K562 (cell line): Measurements from ENCODE around the gene CORO2A. TPM values are rescaled to one million over a fixed set of nuclear protein-coding genes. Genes with fewer than 3 reads are reported as not detected.

ENCODE experiments used
- ATF1 ChIP-seq, 2 experiments: fragments of 450-650 bp in 1 of 2; IDR thresholded peaks; 2 replicates each; pipeline ENCODE4 v1.6.1; 2016; ENCODE audit warnings: missing compliant biosample characterization in 1 of 2, missing genetic modification characterization in 1 of 2
- ELF1 ChIP-seq: fragments of 200-800 bp; sonication (Bioruptor generic); IDR thresholded peaks from 2 replicates; pipeline ENCODE4 v1.6.1; 2016; ENCODE audit warnings: missing genetic modification characterization, missing compliant biosample characterization
- EZH2 ChIP-seq: IDR thresholded peaks from 2 replicates; pipeline ENCODE4 v1.6.1; 2012; ENCODE audit warnings: low read depth, mild to moderate bottlenecking, inconsistent platforms, low read length, borderline replicate concordance
- HLTF ChIP-seq: fragments of 450-650 bp; IDR thresholded peaks from 2 replicates; pipeline ENCODE4 v1.6.1; 2016
- LCOR ChIP-seq: sonication (generic); formaldehyde crosslinking; IDR thresholded peaks from 2 replicates; pipeline ENCODE4 v1.8.0; 2022; ENCODE audit warnings: mild to moderate bottlenecking, missing genetic modification reagents
- MCM5 ChIP-seq: fragments of 450-650 bp; IDR thresholded peaks from 2 replicates; pipeline ENCODE4 v1.6.1; 2016; ENCODE audit warnings: low read depth
- SAP30 ChIP-seq: fragments of 200-600 bp; sonication (generic); IDR thresholded peaks from 2 replicates; pipeline ENCODE4 v1.6.1; 2012; ENCODE audit warnings: borderline replicate concordance, low read depth, mild to moderate bottlenecking, moderate library complexity, low read length, control low read depth, inconsistent platforms; ENCODE audit not compliant: insufficient read depth, poor library complexity, severe bottlenecking
- SIN3B ChIP-seq: fragments of 450-650 bp; IDR thresholded peaks from 2 replicates; pipeline ENCODE4 v1.6.1; 2017; ENCODE audit warnings: low read depth, mild to moderate bottlenecking, moderate library complexity
- SMAD4 ChIP-seq: fragments of 250-450 bp; sonication (Bioruptor Pico); conservative IDR thresholded peaks from 2 replicates; pipeline ENCODE4 v1.8.0; 2021; ENCODE audit warnings: inconsistent platforms, mild to moderate bottlenecking, moderate library complexity
- SNRNP70 ChIP-seq: fragments of 200-400 bp; formaldehyde crosslinking; optimal IDR thresholded peaks from 2 replicates; pipeline ENCODE3; 2017; ENCODE audit warnings: low read depth, low read length
- SOX6 ChIP-seq: fragments of 450-650 bp; IDR thresholded peaks from 2 replicates; pipeline ENCODE4 v1.6.1; 2014; ENCODE audit warnings: mild to moderate bottlenecking
- STAT5A ChIP-seq: IDR thresholded peaks from 2 replicates; pipeline ENCODE4 v1.6.1; 2012; ENCODE audit warnings: low read length, inconsistent platforms, borderline replicate concordance
- ZFP36 ChIP-seq: fragments of 150-350 bp; IDR thresholded peaks from 2 replicates; pipeline ENCODE4 v1.6.1; 2018; ENCODE audit warnings: low read length, low read depth; ENCODE audit not compliant: partially characterized antibody
- ZKSCAN1 ChIP-seq: fragments of 150-350 bp; IDR thresholded peaks from 2 replicates; pipeline ENCODE4 v1.6.1; 2016; ENCODE audit warnings: low read depth, low read length
- ZNF77 ChIP-seq: fragments of 250-450 bp; sonication (Bioruptor Pico); IDR thresholded peaks from 2 replicates; pipeline ENCODE4 v1.5.0; 2020
- polyA plus RNA-seq, 8 experiments: library from polyadenylated mRNA; depleted of rRNA in 4 of 8; stranded (reverse) in 5 of 8; unstranded in 3 of 8; fragments of >200 nt; fragmentation: Nextera tagmentation in 2 of 8; fragmentation: Illumina TruSeq in 1 of 8; extraction: Ambion mirVana in 2 of 8; extraction: Trizol in 1 of 8; gene quantifications; 2 replicates each; pipeline versions ENCODE4 v1.2.1 to v1.2.3, GENCODE V29; 2011 to 2014; ENCODE audit warnings: inconsistent platforms in 1 of 8, missing spikeins in 1 of 8
- total RNA-seq, 7 experiments: library from RNA; depleted of rRNA in 6 of 7; stranded (reverse); fragments of >200 nt in 6 of 7; fragmentation: Illumina TruSeq in 2 of 7; extraction: Trizol in 2 of 7; gene quantifications; 2 replicates each; pipeline versions ENCODE4 v1.2.1 to v1.2.3, GENCODE V29; 2011 to 2021; ENCODE audit warnings: low replicate concordance in 1 of 7
- TF ChIP-seq, protein P1 (sequence below): fragments of 250-450 bp; sonication (Bioruptor Pico); IDR thresholded peaks from 2 replicates; pipeline ENCODE4 v1.4.0; 2020; ENCODE audit warnings: mild to moderate bottlenecking, moderate library complexity, borderline replicate concordance
- TF ChIP-seq, protein P2 (sequence below): fragments of 250-450 bp; sonication (Bioruptor Pico); IDR thresholded peaks from 2 replicates; pipeline ENCODE4 v1.8.0; 2021; ENCODE audit warnings: borderline replicate concordance, mild to moderate bottlenecking, moderate library complexity; ENCODE audit not compliant: poor library complexity, severe bottlenecking
- TF ChIP-seq, protein P3 (sequence below): fragments of 450-650 bp; IDR thresholded peaks from 2 replicates; pipeline ENCODE4 v1.6.1; 2014; ENCODE audit warnings: low read depth, mild to moderate bottlenecking, moderate library complexity, borderline replicate concordance
- TF ChIP-seq, protein P4 (sequence below): fragments of 450-650 bp; IDR thresholded peaks from 2 replicates; pipeline ENCODE4 v1.6.1; 2016; ENCODE audit warnings: borderline replicate concordance

CORO2A gene
- total and polyA plus RNA-seq, 9 of the 15 experiments (the other 6 are each of a cell fraction or from before 2014, with no cell fraction given), result 9.5 to 26.6 (median 18.0) TPM

DNA sequence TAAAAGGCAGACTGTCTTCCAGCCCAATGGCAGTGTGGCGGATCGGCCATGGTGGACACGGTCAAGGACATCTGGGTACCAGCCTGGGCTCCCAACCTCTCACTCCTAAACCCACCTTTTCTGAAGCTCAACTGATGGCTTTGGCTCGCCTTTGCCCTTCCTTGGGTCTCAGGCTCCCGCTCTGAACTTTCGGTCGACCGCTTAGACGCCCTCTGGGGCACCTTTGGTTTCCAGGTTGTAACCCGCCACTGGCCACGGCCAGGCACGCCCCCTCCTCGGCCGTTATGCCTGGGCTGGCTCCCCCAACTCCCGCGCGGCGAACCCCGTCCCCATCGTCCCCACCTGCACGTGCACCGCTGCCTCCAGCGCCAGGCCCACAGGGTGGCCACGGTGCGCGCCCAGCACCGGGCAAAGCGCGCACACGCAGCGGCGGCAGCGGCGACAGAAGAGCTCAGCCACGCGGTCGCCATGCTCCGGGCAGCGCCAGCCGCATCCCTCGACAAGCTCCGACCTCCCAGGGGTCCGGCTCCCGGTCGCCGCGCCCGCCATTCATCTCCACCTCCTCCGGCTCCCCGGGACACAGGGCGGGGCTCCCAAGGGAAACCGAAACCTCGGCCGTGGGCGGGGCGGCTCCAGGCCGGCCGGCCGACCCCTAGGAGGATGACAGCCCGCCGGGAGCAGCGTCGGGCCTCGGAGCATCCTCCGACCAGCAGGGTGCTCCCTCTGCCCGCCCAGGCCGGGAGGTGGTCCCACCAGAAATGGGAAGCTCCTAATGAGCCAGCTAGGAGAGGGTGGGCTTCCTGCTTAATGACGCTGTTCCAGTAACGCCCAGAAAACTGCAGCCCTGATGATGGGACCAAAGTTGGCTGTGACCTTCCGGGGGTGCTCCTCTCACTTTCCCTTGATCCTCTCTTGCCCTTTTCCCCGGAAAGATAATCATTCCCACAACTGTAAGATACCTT, 73.5 kb downstream of the CORO2A start, which contains the start of gene TRIM14 (continued):
- TF ChIP-seq, protein P1, sequence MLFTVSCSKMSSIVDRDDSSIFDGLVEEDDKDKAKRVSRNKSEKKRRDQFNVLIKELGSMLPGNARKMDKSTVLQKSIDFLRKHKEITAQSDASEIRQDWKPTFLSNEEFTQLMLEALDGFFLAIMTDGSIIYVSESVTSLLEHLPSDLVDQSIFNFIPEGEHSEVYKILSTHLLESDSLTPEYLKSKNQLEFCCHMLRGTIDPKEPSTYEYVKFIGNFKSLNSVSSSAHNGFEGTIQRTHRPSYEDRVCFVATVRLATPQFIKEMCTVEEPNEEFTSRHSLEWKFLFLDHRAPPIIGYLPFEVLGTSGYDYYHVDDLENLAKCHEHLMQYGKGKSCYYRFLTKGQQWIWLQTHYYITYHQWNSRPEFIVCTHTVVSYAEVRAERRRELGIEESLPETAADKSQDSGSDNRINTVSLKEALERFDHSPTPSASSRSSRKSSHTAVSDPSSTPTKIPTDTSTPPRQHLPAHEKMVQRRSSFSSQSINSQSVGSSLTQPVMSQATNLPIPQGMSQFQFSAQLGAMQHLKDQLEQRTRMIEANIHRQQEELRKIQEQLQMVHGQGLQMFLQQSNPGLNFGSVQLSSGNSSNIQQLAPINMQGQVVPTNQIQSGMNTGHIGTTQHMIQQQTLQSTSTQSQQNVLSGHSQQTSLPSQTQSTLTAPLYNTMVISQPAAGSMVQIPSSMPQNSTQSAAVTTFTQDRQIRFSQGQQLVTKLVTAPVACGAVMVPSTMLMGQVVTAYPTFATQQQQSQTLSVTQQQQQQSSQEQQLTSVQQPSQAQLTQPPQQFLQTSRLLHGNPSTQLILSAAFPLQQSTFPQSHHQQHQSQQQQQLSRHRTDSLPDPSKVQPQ (CRISPR knock-in tag), result no peak
- no peak for TF ChIP-seq EZH2
- TF ChIP-seq, protein P2, sequence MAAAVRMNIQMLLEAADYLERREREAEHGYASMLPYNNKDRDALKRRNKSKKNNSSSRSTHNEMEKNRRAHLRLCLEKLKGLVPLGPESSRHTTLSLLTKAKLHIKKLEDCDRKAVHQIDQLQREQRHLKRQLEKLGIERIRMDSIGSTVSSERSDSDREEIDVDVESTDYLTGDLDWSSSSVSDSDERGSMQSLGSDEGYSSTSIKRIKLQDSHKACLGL (CRISPR knock-in tag), result peak; percentile 44
- no peak for TF ChIP-seq ATF1 (CRISPR knock-in tag; IDR thresholded peaks at IDR 0.05)
- peak; percentile 56; the same call in 1 of the 2 replicates for TF ChIP-seq ATF1 (tag; IDR thresholded peaks at IDR 0.05)
- TF ChIP-seq ELF1 (tag), result no peak
- TF ChIP-seq SMAD4, result peak; percentile 68
- TF ChIP-seq MCM5, result no peak
- TF ChIP-seq STAT5A, result no peak
- no peak for TF ChIP-seq ZFP36
- TF ChIP-seq ZKSCAN1, result no peak
- TF ChIP-seq, protein P3, sequence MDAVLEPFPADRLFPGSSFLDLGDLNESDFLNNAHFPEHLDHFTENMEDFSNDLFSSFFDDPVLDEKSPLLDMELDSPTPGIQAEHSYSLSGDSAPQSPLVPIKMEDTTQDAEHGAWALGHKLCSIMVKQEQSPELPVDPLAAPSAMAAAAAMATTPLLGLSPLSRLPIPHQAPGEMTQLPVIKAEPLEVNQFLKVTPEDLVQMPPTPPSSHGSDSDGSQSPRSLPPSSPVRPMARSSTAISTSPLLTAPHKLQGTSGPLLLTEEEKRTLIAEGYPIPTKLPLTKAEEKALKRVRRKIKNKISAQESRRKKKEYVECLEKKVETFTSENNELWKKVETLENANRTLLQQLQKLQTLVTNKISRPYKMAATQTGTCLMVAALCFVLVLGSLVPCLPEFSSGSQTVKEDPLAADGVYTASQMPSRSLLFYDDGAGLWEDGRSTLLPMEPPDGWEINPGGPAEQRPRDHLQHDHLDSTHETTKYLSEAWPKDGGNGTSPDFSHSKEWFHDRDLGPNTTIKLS, result no peak
- TF ChIP-seq, protein P4, sequence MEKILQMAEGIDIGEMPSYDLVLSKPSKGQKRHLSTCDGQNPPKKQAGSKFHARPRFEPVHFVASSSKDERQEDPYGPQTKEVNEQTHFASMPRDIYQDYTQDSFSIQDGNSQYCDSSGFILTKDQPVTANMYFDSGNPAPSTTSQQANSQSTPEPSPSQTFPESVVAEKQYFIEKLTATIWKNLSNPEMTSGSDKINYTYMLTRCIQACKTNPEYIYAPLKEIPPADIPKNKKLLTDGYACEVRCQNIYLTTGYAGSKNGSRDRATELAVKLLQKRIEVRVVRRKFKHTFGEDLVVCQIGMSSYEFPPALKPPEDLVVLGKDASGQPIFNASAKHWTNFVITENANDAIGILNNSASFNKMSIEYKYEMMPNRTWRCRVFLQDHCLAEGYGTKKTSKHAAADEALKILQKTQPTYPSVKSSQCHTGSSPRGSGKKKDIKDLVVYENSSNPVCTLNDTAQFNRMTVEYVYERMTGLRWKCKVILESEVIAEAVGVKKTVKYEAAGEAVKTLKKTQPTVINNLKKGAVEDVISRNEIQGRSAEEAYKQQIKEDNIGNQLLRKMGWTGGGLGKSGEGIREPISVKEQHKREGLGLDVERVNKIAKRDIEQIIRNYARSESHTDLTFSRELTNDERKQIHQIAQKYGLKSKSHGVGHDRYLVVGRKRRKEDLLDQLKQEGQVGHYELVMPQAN, result peak; percentile 82; the same call in 1 of the 2 replicates
- no peak for TF ChIP-seq HLTF
- TF ChIP-seq SNRNP70, result no peak
- no peak for TF ChIP-seq LCOR (CRISPR knock-in tag)
- no peak for TF ChIP-seq SOX6
- TF ChIP-seq SIN3B, result no peak
- peak; percentile 92 for TF ChIP-seq SAP30
- no peak for TF ChIP-seq ZNF77 (CRISPR knock-in tag)
